Measurements from ENCODE around the gene CNTNAP2.

Gene CNTNAP2

DNA sequence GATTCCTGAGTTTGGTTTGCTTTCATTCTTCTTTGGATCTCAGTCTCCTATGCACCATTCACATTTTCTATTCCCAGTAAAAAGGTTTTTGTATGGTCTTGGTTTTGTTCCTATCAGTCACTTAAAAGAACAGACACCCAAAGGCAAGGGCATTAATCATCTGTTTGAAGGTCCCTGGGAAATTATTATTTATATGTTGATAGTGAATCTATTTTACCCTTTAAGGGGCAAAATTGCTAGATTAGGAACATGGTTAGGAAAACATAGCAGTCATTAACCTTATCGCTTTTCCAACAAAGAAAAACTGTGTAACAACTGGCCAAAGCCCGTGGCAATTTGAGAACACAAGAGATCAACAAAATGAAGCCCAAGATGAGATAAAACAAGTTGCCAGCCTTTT, 1327.3 kb downstream of the CNTNAP2 start:
- DNase-seq (ENCODE audit: low read depth in 2 of 3, low spot score in 2 of 3): no peak

DNA sequence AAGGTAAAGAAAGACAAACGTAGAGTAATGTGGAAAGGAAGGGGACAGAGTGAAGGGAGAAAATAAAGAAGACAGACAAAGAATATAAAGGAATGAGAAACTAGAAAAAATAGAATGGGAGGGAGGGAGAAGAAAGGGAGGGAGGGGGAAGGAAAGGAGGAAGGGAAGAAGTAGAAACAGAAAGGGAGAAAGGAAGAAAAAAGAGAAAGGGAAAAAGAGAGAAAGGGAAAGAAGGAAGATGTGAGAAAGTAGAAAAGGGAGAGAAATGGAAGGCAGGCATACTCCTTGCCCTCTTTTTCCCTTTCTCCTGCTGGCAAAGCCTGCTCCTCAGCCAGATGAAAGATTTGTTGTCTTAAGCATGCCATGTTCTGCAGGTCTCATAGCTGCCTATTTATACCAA, 1336.2 kb downstream of the CNTNAP2 start:
- no peak for DNase-seq (ENCODE audit: low read depth in 2 of 3, low spot score in 2 of 3)

DNA sequence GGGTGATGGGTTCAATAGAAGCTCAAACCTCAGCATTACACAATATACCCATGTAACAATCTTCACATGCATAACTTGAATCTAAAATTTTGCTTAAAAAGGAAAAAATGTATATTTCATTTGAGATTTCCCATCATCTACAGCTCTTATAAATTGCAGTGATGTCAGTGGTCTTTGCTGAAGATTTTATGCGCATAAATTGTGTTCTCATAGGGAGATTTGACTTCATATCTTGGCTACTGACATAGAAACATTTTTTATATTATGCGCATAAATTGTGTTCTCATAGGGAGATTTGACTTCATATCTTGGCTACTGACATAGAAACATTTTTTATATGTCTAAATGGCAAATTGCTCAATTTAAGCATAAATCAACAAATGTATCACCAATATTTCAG, 1348.6 kb downstream of the CNTNAP2 start:
- DNase-seq (ENCODE audit: low read depth in 2 of 3, low spot score in 2 of 3): no peak

DNA sequence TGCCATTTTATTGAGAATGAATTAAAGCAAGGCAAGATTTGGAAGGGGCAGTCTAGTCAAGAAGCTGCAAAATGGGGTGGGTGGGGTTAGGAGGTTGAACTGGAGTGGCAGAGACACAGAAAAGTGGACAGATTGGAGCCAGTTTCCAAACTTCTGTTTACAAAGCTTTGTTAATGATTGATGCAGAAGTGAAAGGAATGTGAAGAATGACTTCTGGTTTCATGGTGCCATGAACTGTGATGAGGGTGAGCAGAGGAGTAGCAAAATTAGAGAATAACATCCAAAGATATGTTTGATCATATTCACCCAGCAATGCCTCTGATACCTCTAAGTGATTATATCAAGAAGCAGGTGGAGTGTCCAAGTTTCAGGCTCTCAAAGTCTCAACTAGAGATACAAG, 1356.0 kb downstream of the CNTNAP2 start:
- no peak for DNase-seq (ENCODE audit: low read depth in 2 of 3, low spot score in 2 of 3)

DNA sequence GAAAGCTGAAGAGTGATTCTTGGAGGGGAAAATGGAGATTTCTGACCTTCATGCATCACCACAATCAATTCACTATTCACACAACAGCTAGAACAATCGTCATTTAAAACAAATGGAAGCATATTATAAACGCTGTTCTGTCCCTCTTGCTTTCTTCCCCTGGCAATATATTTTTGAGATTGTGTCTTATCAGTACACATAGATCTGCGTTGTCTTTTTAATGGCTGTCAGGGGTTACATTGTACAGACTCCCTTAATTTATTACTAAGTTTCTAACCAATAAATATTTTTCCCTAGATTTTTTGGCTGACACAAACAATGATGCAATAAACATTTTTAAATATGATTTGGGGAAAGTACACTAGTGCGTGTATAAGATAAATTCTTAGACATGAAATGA, 1358.3 kb downstream of the CNTNAP2 start:
- DNase-seq (ENCODE audit: low read depth in 2 of 3, low spot score in 2 of 3): no peak

DNA sequence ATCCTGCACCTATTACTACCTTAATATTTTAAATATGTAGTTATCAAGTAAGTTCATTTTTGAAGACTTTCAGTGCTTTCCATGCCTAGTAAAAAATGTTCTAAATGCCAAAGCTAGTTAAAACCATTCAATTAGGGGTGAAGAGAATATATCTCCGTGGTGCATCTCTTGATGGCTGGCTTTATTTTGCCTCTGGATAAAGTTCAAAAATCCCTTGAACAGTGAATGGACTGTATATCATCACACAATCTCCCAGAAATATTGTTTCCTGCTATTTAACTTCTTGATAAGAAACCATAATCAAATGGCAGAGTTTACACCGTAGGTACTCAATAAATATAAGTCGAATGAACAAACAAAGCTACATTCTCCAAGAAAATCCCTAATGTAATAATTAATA, 1360.9 kb downstream of the CNTNAP2 start:
- no peak for DNase-seq (ENCODE audit: low read depth in 2 of 3, low spot score in 2 of 3)

DNA sequence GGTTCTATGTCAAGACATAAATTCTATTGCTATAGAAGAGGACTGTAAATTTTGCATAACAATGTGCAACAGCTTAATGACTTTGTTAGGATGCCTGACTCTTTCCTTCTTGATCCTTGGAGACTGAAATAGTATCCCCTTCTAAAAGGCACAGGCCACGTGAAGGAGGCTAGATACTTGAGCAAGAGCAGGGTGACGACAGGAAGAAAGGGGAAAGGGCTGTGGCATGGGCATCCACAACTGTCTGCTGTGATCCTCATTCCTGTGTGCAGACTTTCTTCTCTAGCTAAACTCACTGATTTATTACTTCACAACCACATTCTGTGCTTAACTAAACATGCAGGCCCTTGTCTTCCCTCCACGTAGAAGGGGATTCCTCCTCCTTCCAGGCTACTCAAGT, 1362.2 kb downstream of the CNTNAP2 start:
- no peak for DNase-seq (ENCODE audit: low read depth in 2 of 3, low spot score in 2 of 3)

DNA sequence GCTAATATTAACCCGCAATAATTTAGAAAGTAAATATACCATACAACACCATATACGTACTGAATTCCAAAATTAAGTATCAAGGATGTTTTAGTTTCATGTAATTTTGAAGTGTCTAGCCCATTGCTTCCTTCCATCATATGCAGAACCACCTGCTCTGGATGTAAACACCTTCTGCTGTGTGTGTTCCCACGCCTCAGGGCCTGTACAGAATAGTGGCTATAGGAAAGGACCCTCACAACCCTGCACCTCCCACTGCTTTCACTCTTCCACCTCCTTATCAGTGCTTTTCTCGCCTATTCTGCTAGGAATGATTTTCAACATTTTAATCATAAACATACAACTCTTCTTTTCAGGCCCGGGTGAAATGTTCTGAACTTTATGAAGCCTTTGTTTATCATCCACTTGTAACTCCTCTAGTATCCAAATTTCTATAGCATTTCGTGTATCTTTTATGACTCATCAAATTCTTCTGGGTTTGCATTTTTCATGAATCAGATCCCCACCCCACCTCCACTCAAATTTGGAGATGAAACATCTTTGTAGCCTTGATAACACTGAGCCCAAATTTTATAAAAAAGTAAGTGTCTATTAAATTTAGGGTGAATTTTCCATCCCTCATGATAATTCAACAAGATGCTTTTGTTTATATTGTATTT, 1367.2 kb downstream of the CNTNAP2 start:
- DNase-seq (ENCODE audit: low read depth in 2 of 3, low spot score in 2 of 3): no peak

DNA sequence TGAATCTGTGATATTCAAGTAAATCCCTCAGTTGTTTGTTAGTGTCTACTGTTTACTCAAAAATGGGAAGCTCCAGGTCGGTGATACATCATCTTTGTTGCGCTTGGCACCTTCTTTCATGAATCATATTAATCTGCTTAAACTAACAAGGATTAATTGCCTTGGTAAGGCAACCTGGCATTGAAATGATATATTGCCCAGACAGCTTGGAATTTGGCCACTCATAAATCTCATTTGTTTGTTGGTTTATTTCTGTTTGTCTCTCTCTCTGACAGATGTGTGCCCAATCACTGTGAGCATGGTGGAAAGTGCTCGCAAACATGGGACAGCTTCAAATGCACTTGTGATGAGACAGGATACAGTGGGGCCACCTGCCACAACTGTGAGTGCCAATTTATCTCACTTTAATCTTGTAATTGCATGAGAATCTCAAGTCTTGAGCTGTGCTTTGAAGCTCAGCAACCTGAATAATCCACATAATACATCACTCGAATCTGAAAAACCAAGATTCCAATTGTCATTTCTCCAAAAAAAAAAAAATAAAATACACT, 1369.1 kb downstream of the CNTNAP2 start:
- no peak for DNase-seq (ENCODE audit: low read depth in 2 of 3, low spot score in 2 of 3)

DNA sequence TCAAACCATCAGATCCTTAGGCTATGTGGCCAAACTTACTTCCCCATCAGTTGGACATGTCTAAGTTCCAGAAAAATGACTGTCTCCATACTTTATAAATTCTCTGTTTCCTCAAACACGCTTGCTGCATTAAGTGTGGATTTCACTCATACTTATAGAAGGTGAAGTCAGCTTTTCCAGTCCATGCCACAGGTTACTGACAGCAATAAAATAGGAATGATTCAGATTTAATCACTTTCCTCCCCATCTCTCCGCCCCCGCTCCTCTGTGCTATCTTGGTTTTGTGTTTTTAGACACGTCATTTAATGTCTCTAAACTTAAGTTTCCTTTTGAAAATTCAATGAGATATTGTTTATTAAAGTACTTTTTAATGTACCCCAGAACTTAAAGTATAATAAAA, 1376.0 kb downstream of the CNTNAP2 start:
- no peak for DNase-seq (ENCODE audit: low read depth in 2 of 3, low spot score in 2 of 3)

DNA sequence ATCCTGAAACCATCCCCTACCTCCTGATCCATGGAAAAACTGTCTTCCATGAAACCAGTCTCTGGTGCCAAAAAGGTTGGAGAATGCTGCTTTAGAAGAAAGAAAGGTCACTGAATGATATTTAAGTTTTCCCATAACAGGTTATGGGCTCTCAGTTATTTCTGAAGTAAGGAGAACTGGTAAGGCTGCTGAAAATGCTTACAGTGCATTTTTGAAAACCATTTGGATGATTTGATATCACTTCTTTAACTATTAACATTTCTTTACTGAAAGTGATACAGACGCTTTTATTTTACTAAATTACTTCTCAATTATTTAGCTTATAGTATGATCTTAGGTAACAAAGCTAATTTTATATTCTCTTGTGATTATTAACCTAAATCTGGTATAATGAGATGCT, 1379.6 kb downstream of the CNTNAP2 start:
- DNase-seq (ENCODE audit: low read depth in 2 of 3, low spot score in 2 of 3): no peak

DNA sequence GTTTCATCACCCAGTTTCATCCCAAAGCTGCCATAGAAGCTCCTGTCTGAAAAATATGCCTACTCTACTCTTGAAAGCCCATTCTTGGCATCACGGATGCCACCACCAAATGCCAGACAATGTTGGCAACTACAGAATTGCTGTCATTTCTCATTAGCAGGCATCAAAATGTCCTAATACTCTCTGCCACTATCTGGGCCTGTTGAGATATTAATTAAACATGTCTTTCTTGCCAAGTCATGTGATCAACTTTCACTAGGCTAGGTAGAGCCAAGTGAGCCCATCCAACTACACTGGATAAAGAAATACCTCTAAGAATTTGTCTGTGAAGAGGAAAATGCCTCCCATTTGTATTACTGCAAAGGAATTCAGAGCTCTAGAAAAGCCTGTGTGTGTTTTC, 1380.6 kb downstream of the CNTNAP2 start:
- DNase-seq (ENCODE audit: low read depth in 2 of 3, low spot score in 2 of 3): no peak

DNA sequence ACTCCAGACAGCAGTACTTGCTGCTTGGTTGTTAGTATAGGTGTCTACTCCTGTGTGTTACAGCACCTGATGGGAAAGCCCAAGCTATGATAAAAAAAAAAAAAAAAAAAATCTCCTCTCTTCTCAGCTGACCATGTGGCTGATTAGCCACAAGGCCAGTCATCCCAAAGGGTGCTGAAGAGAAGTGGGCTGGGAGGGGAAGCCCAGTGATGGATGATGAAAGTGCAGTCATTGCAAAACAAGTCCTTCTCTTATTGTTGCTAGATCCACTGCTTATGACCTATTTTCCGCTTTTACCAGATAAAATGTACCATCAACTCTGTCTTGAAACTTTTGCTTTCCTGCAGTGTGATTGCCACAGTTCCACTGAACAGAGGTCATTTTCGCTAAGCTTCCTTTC, 1381.5 kb downstream of the CNTNAP2 start:
- no peak for DNase-seq (ENCODE audit: low read depth in 2 of 3, low spot score in 2 of 3)

DNA sequence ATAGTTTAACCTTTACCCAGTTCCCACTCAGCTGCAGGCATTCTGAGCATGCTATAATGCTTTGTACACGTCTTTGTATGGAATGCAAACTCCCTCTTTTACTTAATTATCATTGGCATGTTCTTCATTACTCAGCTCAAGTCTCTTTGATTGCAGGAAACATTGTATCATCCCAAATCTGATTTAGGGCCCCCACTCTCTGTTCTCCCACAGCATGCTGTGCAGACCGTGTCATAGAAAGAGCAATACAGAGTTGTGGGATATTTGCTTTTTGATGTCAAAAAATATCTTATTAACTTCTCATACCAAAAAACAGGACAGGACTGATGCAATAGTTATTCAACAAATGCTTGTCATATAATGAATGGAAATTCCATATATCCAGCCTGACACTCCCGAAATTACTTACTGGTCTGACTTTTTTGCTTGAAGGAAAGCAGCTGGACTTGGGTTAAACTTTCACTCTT, 1392.5 kb downstream of the CNTNAP2 start:
- DNase-seq (ENCODE audit: low read depth in 2 of 3, low spot score in 2 of 3): no peak

DNA sequence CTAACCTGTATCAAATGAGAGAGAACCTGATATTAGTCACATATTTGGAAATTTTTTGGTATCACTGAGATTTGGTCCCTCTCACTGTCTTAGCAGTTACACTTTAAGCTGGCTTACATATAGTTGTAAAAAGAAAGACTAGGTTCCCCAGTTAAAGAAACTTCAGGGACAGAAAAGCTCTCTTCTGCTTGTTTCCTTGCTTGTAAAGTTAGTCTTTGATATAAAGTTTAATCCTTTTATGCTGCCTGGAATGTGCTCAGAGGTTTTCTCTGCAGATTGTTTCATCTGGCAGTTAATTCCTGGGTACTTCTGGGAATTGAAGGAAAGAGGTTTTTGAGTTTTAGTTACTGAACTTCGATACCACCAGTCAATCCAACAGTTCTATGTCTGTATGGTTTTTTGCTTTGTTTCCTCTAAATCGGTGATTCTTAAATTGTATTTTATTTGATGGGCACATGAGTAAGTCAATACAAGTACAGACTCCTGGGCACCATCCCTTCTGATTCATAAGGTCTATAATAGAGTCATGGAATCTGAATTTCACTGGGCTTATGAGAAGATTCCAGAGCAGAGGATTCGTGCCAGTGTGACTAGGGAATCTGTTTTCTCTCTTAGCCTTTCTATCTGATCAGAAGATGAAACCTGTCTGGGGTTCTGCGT, 1393.1 kb downstream of the CNTNAP2 start:
- DNase-seq (ENCODE audit: low read depth in 2 of 3, low spot score in 2 of 3): no peak

DNA sequence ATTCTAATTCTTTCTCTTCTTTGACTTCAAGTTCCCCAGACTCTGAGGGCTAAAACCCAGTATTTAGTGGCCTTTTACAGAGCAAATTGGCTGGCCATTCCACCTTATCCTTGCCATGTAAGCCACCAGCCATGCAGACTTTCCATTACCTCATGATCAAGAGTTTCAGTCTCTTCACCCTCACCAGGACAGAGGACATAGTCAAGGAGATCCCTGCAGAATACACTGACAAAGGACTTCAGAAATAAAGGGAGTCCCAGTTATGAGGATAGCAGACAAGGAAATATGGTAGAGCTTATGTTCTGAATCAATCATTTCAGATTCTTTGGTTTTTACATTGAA, 1393.6 kb downstream of the CNTNAP2 start:
- DNase-seq (ENCODE audit: low read depth in 2 of 3, low spot score in 2 of 3): no peak

DNA sequence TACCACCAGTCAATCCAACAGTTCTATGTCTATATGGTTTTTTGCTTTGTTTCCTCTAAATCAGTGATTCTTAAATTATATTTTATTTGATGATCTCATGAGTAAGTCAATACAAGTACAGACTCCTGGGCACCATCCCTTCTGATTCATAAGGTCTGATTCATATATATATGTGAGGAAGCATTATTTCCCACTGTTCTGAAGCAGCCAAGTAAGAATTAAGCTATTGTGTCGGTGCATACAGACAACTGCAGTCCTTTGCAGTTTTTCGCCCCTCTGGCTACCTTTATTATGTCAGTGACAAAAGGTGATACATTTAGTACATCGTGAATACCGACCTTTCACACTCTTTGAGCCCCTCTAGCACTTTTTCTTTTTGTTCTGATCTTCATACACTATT, 1394.3 kb downstream of the CNTNAP2 start:
- DNase-seq (ENCODE audit: low read depth in 2 of 3, low spot score in 2 of 3): no peak

DNA sequence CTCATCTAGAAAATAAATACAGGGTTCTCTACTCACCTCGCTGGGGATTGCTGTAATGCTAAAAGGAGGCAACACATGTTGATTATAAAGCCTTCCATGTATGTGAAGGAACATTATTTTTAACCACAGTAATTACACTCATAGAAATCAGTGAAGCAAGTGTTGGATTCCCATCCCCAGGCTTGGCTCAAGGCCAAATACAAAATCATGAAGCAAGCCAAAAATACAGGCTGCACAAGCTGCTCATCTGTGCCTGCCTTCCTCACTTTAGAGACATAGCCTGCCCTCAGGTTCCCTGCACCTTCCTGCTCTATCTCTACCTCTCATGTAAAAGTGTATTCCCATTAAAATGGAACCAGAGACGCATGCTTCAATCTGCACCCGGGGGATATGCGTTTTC, 1396.8 kb downstream of the CNTNAP2 start:
- no peak for DNase-seq (ENCODE audit: low read depth in 2 of 3, low spot score in 2 of 3)

DNA sequence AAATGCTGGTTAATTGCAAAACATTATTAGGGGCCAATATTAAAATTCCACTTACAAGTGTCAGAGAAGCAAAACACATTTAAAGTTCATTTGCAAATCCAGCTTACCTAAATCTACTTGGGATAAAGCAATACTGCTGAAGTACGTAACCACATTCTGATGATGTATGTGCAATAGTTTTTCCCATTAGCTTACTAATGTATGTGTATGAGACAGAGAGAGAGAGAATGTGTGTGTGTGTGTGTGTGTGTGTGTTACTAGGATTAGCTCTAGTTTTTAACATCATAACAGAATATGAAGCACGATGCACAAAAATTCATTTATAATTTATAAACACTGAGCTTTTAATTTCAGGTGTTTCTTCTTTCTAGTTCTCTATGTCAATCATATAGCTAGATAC, 1399.8 kb downstream of the CNTNAP2 start:
- no peak for DNase-seq (ENCODE audit: low read depth in 2 of 3, low spot score in 2 of 3)

DNA sequence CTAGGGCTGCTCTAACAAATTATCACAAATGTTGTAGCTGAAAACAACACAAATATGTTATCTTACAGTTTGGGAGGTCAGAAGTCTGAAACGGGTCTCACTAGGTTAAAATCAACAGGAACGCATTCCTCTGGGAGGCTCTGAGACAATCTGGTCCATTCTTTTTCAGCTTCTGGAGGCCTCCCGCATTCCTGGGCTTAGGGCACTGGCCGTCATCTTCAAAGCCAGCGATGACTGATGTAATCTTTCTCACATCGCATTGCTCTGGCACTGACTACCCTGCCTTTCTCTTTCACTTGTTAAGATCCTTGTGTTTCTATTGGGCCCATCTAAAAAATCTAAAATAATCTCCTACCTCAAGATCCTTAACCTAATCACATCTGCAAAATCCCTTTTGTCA, 1402.5 kb downstream of the CNTNAP2 start:
- no peak for DNase-seq (ENCODE audit: low read depth in 2 of 3, low spot score in 2 of 3)

DNA sequence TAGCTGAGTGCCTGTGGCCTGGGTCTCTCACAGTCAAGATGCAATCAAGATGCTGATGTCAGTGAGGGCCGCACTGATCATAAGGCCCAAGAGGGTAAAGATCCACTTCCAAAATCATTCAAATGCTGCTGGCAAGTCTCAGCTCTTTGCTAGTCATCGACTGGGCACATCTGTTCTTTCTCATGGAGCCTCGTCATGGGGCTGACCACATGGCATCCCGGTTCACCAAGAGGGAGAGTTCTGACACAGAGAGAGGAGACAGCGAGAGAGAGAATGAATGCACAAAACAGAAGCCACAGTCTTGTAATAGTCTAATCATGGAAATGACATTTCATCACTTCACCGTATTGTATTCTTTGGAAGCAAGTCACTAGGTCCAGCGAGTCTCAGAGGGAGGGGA, 1406.5 kb downstream of the CNTNAP2 start:
- no peak for DNase-seq (ENCODE audit: low read depth in 2 of 3, low spot score in 2 of 3)

DNA sequence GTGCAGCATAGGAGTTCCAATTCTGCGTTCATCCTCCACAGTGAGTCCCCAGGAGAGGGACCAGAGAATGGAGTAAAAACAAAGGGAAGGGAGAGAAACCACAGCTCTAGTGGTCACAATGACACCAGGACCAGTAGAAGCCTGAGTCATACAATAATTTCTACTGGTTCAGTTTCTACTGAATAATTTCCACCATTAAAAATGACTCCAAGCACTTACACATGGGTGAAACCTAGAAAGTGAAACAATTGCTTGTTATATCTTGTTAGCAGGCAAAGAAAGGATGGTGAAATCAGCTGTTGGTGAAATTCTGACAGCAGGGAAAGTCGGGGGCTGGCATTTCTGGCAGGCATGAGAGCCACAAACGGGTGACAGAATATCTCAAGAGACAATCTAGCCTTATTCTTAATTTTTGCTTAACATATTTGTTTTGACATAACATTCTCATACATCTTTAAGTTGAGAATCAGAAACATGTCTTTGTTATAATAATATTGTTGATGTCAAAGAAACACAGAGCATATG, 1408.2 kb downstream of the CNTNAP2 start:
- DNase-seq (ENCODE audit: low read depth in 2 of 3, low spot score in 2 of 3): no peak

DNA sequence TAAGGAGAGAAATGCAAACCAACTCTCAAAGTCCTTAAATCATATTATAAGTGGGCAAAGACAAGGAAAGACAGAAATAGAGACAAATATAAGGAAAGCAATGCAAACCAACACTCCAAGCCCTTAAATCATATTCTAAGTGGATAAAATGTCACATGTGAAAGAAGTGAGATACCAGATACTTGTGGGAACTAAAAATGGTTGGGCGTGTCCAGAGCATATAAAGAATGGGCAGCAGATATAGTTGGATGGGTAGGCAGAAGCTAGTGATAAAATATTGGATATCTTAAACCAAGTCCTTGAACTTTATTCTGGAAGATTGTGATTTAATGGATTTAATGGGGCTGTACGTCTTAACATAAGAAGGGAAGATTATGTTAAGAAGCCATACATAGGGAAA, 1408.7 kb downstream of the CNTNAP2 start:
- DNase-seq (ENCODE audit: low read depth in 2 of 3, low spot score in 2 of 3): no peak
